ENCODE results near the gene SHISAL1. TPM values are rescaled to one million over a fixed set of nuclear protein-coding genes. Genes with fewer than 3 reads are reported as not detected.

Gene SHISAL1
- polyA plus RNA-seq, 1 donor (not counting 4 experiments of a cell fraction or from before 2014, with no cell fraction given): 0.24 TPM

DNA sequence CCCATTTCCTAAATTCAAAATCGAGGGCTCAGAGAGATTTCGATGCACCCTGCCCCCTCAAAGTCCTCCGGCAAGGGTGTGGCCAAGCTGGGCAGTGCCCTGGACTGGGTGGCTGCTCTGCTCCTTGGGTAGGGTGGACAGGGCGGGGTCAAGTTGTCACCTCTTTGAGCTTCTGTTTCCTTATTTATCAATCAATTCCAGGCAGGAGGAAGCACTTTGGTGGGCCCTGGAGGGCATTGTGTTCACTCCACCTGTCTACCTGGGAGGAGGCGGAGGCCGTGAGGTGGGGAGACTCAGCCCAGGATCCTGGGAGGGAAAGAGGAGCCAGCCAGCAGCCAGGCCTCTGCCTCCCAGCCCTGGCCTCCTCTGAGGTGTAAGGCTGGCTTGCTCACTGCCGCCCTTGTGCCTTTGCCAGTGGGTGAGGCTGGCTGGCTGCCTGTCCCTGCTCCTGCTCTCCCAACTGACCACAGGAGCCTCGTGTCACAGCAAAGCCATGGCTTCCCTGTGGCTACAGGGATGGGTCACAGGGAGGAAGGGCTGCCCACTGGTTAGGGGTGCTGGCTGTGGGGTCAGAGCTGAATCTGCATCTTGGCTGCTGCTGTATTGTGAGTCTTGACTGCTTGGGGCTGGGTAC is 25.5 kb upstream of the SHISAL1 start:
- Histone ChIP-seq H3K4me3 (ENCODE audit: control insufficient read depth in 2 of 3, extremely low read depth in 1 of 3, insufficient read depth in 2 of 3, low read depth in 1 of 3, low read length in 3 of 3) (no peak overlapping the region), H3K9ac (ENCODE audit: control insufficient read depth, extremely low read depth, insufficient read depth, low read length) (no peak overlapping the region), H2AFZ (ENCODE audit: control insufficient read depth, low read length) (no peak overlapping the region), H3K27ac (ENCODE audit: control insufficient read depth, insufficient read depth, low read length) (no peak overlapping the region), H3K36me3 (ENCODE audit: control insufficient read depth in 2 of 2, extremely low read depth in 1 of 2, insufficient read depth in 2 of 2, low read length in 2 of 2) (no peaks in the 10 kb centered on the region), H4K20me1 (ENCODE audit: control insufficient read depth, extremely low read depth, insufficient read depth, low read length) (no peaks in the 10 kb centered on the region), H3K9me1 (ENCODE audit: control insufficient read depth, extremely low read depth, insufficient read depth, low read length) (no peaks in the 10 kb centered on the region), H3K9me3 (ENCODE audit: control insufficient read depth, low read depth, low read length) (no peaks in the 10 kb centered on the region), H3K79me2 (ENCODE audit: control insufficient read depth, insufficient read depth, low read length) (no peaks in the 10 kb centered on the region), H3K4me2 (ENCODE audit: control insufficient read depth, extremely low read depth, insufficient read depth, low read depth, low read length) (no peak overlapping the region), H3K27me3 (ENCODE audit: control insufficient read depth, extremely low read depth, insufficient read depth, low read length) (peaks cover 55% of the 10 kb centered on the region), H3K4me1 (ENCODE audit: control insufficient read depth, extremely low read depth, insufficient read depth, low read length) (peaks cover 2% of the 10 kb centered on the region)
- TF ChIP-seq EZH2 (IDR thresholded peaks at IDR 0.05; ENCODE audit: low read length): no peak
- TF ChIP-seq CTCF (optimal IDR thresholded peaks at IDR 0.05 in 1 of 3, IDR thresholded peaks at IDR 0.05 in 1 of 3, conservative IDR thresholded peaks at IDR 0.05 in 1 of 3; ENCODE audit: extremely low read depth in 1 of 3, insufficient read depth in 2 of 3, low read length in 3 of 3): no peak
- FAIRE-seq: no peak
- dilution Hi-C loops (cut with MboI; ENCODE audit: extremely low pct_ligation_motif_present, low sequenced_read_pairs): no loop called here
- DNase-seq (ENCODE audit: low read depth, low spot score): no peak

DNA sequence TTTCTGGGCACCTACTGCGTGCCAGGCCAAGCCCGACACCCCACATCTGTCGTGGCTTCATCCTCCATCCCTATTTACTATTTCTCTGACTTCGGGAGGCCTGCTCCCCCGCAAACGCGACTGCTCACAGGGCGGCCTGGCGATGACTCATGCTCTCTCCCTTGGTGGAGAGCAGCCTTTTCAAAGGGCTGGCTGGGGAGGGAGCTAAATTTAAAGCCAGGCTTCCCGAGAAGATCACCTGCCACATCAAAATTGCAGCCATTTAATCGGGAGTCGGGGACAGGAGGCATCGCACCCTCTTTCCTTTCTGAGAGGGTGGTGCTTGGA is 24.9 kb upstream of the SHISAL1 start:
- FAIRE-seq: no peak
- no peaks in the 10 kb centered on the region for H3K9me3 ChIP-seq (ENCODE audit: control insufficient read depth, low read depth, low read length)
- H2AFZ ChIP-seq (ENCODE audit: control insufficient read depth, low read length): no peak overlapping the region
- no peaks in the 10 kb centered on the region for H3K9me1 ChIP-seq (ENCODE audit: control insufficient read depth, extremely low read depth, insufficient read depth, low read length)
- no peak overlapping the region for H3K4me3 ChIP-seq (ENCODE audit: control insufficient read depth in 2 of 3, extremely low read depth in 1 of 3, insufficient read depth in 2 of 3, low read depth in 1 of 3, low read length in 3 of 3)
- no peaks in the 10 kb centered on the region for H4K20me1 ChIP-seq (ENCODE audit: control insufficient read depth, extremely low read depth, insufficient read depth, low read length)
- H3K79me2 ChIP-seq (ENCODE audit: control insufficient read depth, insufficient read depth, low read length): no peaks in the 10 kb centered on the region
- no peak overlapping the region for H3K27ac ChIP-seq (ENCODE audit: control insufficient read depth, insufficient read depth, low read length)
- TF ChIP-seq CTCF (optimal IDR thresholded peaks at IDR 0.05 in 1 of 3, IDR thresholded peaks at IDR 0.05 in 1 of 3, conservative IDR thresholded peaks at IDR 0.05 in 1 of 3; ENCODE audit: extremely low read depth in 1 of 3, insufficient read depth in 2 of 3, low read length in 3 of 3): no peak
- TF ChIP-seq EZH2 (IDR thresholded peaks at IDR 0.05; ENCODE audit: low read length): no peak
- peaks cover 59% of the 10 kb centered on the region for H3K27me3 ChIP-seq (ENCODE audit: control insufficient read depth, extremely low read depth, insufficient read depth, low read length)
- no peaks in the 10 kb centered on the region for H3K36me3 ChIP-seq (ENCODE audit: control insufficient read depth in 2 of 2, extremely low read depth in 1 of 2, insufficient read depth in 2 of 2, low read length in 2 of 2)
- no peak overlapping the region for H3K9ac ChIP-seq (ENCODE audit: control insufficient read depth, extremely low read depth, insufficient read depth, low read length)
- peaks cover 2% of the 10 kb centered on the region for H3K4me1 ChIP-seq (ENCODE audit: control insufficient read depth, extremely low read depth, insufficient read depth, low read length)
- no peak overlapping the region for H3K4me2 ChIP-seq (ENCODE audit: control insufficient read depth, extremely low read depth, insufficient read depth, low read depth, low read length)
- no peak for DNase-seq (ENCODE audit: low read depth, low spot score)
- dilution Hi-C loops (cut with MboI; ENCODE audit: extremely low pct_ligation_motif_present, low sequenced_read_pairs): no loop called here
